Measurements from ENCODE around the gene ATXN10.

DNA sequence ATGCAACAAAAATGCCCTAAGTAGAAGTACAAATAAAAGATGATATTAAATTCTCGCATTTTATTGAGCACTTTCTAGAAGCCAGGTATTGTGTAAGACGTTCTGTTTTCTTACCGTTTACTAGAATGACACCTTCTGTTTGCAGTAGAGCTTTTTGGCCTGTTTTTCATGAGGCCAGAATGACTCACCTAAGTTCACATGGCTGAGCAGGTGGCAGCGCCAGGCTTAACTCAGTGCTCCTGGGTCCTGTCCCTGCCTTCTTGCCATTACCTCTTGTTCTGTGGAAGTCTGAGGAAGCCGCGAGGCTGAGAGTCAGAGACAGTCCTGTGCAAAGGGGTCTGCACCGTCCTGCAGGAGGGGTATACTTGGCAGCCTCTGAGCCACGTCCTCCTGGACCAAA is 113.8 kb downstream of the ATXN10 start:
- TF ChIP-seq, protein P1, sequence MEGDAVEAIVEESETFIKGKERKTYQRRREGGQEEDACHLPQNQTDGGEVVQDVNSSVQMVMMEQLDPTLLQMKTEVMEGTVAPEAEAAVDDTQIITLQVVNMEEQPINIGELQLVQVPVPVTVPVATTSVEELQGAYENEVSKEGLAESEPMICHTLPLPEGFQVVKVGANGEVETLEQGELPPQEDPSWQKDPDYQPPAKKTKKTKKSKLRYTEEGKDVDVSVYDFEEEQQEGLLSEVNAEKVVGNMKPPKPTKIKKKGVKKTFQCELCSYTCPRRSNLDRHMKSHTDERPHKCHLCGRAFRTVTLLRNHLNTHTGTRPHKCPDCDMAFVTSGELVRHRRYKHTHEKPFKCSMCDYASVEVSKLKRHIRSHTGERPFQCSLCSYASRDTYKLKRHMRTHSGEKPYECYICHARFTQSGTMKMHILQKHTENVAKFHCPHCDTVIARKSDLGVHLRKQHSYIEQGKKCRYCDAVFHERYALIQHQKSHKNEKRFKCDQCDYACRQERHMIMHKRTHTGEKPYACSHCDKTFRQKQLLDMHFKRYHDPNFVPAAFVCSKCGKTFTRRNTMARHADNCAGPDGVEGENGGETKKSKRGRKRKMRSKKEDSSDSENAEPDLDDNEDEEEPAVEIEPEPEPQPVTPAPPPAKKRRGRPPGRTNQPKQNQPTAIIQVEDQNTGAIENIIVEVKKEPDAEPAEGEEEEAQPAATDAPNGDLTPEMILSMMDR (IDR thresholded peaks at IDR 0.05; ENCODE audit: low read depth, low read length) = no peak
- TF ChIP-seq POLR2A (IDR thresholded peaks at IDR 0.05; ENCODE audit: extremely low read depth, insufficient read length) (no peak), MYC (IDR thresholded peaks at IDR 0.05; ENCODE audit: low read depth, low read length) (no peak)

All from NB4 (cell line).